GM13976 (cell line): Measurements from ENCODE around the gene GPATCH11.

Experiments used
- DNase-seq: peaks from one replicate; pipeline ENCODE4 v3.0.0; 2012; ENCODE audit warnings: low spot score
- in situ Hi-C: fragments of 300-500 bp; cut with MboI; formaldehyde crosslinking; loops from one replicate; pipeline ENCODE4 v1.12.0; 2022; ENCODE audit warnings: low sequenced_read_pairs, mixed read lengths, inconsistent platforms; ENCODE audit not compliant: unreplicated experiment
- TF ChIP-seq, protein P1 (sequence below): IDR thresholded peaks from 2 replicates; pipeline ENCODE4 v1.5.1; 2012; ENCODE audit warnings: borderline replicate concordance, mild to moderate bottlenecking; ENCODE audit not compliant: insufficient read depth; ENCODE audit errors: extremely low read depth, missing control alignments, control extremely low read depth

GPATCH11 gene

DNA sequence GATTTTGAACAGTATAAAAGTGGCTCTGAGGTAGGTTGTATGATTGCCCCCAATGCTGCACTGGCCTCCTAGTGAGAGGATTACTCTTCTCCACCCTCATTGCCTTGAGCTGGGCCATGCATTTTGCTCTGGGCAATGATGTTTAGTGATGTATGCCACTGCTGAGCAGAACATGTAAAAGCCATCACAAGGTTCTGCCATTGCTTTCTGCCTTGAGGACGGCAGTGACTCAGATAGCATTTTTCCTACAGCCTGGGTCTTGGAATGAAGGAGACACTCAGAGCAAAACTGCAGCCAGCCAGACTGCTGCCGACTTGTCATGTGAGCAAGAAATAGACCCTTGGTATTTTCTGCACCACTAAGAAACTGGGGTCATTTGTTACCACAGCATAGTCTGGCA, 27.6 kb downstream of the GPATCH11 start:
- no peak for DNase-seq
- in situ Hi-C loops: no loop called here
- TF ChIP-seq, protein P1, sequence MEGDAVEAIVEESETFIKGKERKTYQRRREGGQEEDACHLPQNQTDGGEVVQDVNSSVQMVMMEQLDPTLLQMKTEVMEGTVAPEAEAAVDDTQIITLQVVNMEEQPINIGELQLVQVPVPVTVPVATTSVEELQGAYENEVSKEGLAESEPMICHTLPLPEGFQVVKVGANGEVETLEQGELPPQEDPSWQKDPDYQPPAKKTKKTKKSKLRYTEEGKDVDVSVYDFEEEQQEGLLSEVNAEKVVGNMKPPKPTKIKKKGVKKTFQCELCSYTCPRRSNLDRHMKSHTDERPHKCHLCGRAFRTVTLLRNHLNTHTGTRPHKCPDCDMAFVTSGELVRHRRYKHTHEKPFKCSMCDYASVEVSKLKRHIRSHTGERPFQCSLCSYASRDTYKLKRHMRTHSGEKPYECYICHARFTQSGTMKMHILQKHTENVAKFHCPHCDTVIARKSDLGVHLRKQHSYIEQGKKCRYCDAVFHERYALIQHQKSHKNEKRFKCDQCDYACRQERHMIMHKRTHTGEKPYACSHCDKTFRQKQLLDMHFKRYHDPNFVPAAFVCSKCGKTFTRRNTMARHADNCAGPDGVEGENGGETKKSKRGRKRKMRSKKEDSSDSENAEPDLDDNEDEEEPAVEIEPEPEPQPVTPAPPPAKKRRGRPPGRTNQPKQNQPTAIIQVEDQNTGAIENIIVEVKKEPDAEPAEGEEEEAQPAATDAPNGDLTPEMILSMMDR: no peak

DNA sequence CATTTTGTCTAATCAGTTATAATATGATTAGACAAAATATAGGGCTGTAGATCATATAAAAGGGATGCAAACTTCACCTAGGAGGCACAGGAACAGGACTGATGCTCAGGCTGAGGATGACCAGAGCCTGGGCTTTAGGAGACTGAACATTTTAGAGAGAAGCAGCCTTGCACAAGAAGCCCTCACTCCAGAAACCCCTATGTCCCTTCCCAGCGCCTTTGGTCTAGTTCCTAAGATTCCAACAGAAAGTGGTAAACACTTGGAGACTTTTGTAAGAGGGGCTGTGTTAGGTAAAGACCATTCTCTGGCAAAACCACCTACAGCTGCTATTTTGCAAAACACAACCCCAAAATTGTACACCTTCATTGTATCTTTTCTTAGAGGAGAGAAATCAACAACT, 33.2 kb downstream of the GPATCH11 start:
- in situ Hi-C loops: no loop called here
- no peak for DNase-seq
- TF ChIP-seq, protein P1: no peak

DNA sequence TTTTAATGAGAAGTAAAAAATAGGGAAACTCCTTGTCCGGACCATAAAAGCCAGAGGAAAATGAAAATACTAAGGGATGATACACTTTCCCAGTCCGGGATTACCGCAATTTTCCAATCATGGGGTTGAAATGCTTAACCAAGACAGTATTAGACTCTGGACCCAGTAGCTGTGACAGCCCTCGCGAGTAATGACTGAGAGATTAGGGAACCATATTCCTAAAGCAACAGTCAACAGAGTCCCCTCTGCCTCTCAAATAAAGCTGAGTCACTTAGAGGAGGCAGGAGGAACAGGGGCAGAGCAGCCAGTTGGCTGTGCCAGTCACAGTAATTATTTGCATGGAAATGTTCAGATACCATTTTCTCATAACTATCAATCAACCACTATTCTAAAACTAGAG, 34.8 kb downstream of the GPATCH11 start:
- in situ Hi-C loops: no loop called here
- DNase-seq: no peak
- TF ChIP-seq, protein P1: no peak

DNA sequence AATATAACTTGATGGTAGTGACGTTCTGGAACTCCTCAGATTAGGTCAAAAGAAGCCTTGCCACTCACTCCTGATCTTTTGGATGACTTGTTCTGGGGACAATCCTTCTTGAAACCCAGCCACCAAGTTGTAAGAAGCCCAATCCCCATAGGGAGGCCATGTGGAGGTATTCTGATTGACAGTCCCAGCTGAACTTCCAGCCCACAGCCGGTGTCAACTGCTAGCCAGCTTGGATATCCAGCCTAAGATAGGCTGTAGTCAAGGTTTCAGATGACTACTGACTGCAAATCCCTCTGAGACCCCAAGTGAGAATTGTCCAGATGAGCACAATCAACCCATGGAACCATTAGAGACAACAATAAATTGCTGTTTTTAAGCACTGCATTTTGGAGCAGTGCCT, 41.1 kb downstream of the GPATCH11 start:
- no peak for DNase-seq
- in situ Hi-C loops: no loop called here
- TF ChIP-seq, protein P1: no peak

DNA sequence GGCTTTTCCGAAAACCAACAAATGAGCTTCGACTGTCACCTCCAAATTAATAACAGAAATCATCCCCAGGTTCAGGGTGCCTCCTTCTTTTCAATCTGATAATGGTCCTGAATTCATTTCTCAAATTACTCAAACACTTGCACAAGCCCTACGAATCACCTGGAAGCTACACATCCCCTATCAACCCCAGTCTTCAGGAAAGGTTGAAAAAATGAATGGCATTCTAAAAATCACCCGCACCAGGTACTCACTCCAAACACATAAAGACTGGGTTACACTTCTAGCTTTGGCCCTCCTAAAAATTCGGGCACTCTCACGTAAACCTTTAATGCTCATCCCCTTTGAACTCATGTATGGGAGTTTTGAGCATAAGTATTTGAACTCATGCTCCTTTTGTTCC, 48.6 kb downstream of the GPATCH11 start:
- no peak for DNase-seq
- in situ Hi-C loops: no loop called here
- TF ChIP-seq, protein P1: no peak

DNA sequence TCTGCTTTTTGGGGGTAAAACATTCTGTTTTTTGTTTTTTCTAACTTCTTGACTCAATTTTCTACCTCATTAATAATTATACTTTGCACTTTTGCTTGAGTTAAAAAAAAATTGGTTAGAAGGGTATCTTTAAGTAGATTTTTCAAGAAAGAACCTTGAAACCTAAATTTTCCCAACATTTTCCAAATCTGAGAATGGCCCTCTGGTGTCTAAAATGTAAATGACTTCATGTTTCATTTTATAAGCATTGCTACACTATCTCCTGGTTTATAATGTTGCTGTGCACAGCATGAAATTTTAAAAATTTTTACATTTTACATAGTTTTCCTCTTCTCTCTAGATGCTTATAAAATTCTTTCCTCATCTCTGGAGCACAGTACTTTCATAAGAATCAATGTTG, 58.2 kb downstream of the GPATCH11 start:
- in situ Hi-C loops: no loop called here
- no peak for DNase-seq
- TF ChIP-seq, protein P1: no peak

DNA sequence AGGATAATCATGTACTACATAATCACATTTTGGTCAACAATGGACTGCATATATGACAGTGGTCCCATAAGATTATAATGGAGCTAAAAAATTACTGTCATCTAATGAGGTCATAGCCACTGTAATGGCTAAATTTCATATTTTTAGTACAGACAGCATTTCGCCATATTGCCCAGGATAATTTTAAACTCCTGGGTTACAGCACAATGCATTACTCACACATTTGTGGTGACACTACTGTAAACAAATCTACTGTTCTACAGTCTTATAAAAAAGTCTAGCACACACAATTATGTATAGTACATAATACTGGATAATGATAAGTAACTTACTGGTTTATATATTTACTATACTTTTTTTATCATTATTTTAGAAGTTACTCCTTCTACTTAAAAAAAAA, 59.7 kb downstream of the GPATCH11 start:
- TF ChIP-seq, protein P1: no peak
- DNase-seq: no peak
- in situ Hi-C loops: no loop called here
